Lower leg skin (tissue), 3 donors: ENCODE results near the gene CRYBG2.

Experiments
- POLR2A ChIP-seq, 2 donors: fragments of 450-650 bp; IDR thresholded peaks; one replicate each; pipeline ENCODE4 v1.6.1; 2016 to 2017; ENCODE audit warnings: antibody characterized with exemption in 2 of 2, mild to moderate bottlenecking in 1 of 2, moderate library complexity in 1 of 2
- TF ChIP-seq, protein P1 (sequence below), 3 donors: fragments of 450-650 bp; IDR thresholded peaks; one replicate each; pipeline ENCODE4 v1.5.1; 2016; ENCODE audit warnings: antibody characterized with exemption in 3 of 3, mild to moderate bottlenecking in 3 of 3, moderate library complexity in 2 of 3

DNA sequence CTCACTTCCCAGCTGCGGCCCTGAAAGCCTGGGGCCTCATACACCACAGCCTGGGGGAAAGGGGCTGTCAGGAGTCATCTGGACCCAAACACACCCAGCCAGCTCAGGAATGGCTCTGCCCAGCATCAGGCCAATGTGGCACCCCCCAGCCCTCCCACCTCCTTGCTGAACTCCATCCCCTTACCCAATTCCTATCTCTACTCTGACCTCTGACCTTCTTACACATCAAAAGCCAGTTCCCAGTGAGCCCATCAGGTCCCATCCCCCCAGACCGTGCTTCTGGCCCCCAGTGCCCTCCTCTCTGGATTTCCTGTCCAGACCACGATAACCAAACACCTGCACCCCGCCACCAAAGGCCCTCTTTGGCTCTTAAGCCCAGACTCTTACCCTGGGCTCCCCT is 16.3 kb downstream of the CRYBG2 start:
- TF ChIP-seq POLR2A (IDR thresholded peaks at IDR 0.05) = no peak
- TF ChIP-seq, protein P1, sequence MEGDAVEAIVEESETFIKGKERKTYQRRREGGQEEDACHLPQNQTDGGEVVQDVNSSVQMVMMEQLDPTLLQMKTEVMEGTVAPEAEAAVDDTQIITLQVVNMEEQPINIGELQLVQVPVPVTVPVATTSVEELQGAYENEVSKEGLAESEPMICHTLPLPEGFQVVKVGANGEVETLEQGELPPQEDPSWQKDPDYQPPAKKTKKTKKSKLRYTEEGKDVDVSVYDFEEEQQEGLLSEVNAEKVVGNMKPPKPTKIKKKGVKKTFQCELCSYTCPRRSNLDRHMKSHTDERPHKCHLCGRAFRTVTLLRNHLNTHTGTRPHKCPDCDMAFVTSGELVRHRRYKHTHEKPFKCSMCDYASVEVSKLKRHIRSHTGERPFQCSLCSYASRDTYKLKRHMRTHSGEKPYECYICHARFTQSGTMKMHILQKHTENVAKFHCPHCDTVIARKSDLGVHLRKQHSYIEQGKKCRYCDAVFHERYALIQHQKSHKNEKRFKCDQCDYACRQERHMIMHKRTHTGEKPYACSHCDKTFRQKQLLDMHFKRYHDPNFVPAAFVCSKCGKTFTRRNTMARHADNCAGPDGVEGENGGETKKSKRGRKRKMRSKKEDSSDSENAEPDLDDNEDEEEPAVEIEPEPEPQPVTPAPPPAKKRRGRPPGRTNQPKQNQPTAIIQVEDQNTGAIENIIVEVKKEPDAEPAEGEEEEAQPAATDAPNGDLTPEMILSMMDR (IDR thresholded peaks at IDR 0.05) = no peak
